Measurements from ENCODE around the gene KCNA1.

Gene KCNA1

DNA sequence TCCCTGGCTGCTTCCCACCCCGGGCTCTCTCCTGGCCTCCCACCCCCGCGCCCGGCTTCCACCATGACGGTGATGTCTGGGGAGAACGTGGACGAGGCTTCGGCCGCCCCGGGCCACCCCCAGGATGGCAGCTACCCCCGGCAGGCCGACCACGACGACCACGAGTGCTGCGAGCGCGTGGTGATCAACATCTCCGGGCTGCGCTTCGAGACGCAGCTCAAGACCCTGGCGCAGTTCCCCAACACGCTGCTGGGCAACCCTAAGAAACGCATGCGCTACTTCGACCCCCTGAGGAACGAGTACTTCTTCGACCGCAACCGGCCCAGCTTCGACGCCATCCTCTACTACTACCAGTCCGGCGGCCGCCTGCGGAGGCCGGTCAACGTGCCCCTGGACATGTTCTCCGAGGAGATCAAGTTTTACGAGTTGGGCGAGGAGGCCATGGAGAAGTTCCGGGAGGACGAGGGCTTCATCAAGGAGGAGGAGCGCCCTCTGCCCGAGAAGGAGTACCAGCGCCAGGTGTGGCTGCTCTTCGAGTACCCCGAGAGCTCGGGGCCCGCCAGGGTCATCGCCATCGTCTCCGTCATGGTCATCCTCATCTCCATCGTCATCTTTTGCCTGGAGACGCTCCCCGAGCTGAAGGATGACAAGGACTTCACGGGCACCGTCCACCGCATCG is 1.8 kb downstream of the KCNA1 start:
- no peak for DNase-seq

DNA sequence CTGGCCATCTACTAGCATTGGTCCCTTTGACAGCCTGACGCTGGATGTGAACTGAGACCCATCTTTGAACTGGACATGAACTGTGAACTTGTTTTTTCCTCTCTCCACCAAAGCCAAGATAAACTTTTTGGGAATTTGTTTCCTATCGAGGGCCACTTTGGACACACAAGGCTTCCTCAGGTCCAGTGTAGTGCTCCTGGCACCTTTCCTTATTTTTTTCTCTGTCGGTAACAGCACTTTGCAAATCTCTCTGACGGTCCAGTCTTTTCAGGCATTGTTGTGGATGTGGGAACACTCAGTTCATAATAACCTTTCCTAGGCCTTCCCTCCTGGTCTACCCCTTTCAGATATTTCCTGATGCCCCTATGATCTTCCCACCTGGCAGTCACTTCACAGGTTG is 5.0 kb downstream of the KCNA1 start:
- DNase-seq = no peak

DNA sequence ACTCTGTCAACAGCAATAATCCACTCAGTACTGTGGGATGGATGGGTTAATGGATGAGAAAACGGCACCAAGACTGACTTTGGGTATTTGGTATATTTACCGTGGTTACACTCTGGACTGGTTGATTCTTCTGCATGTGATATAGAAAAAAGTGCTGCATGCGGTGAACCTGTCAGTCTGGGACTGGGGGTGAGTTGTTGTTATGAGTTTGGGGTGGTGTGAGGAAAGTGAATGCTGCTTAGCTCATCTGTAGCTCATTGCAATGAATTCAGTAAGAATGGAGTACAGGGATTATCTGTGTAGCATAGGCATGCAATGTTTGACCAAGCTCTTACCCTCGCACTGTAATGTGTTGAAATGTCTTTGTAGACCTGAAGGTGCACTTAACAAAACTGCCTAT is 6.0 kb downstream of the KCNA1 start:
- no peak for DNase-seq

DNA sequence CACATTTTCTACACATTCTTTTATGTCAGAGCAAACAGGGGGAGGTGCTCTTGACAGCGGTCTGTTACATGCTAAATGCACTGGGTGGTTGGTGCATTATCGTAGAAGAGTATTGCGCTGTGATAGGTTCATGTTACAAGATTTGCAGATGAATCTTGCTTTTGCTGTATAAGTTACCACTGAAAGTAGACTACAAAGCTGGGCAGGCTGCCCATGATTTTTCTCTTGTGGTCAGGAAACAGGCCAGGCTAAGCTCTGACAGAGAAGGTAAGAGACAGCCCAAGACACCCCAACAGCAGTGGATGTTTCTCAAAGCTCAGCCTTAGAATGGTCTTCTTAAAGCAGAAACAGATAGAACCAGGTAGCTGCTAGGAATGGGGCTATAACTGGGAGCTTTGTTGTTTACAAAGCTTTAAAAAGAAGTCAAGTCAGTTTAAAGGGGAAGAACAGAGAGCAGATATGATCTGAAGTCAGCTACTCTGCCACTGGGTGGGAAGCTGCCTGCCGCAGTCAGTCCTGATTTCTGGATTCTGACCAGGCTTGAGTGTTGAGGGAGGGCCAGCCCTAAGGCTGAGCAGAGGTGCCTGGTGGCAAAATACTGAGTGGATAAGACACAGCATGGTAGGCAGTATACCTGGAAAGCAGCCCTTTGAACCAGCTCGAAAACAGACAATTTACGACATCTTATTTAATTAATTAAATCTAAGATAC is 9.4 kb downstream of the KCNA1 start:
- no peak for DNase-seq

DNA sequence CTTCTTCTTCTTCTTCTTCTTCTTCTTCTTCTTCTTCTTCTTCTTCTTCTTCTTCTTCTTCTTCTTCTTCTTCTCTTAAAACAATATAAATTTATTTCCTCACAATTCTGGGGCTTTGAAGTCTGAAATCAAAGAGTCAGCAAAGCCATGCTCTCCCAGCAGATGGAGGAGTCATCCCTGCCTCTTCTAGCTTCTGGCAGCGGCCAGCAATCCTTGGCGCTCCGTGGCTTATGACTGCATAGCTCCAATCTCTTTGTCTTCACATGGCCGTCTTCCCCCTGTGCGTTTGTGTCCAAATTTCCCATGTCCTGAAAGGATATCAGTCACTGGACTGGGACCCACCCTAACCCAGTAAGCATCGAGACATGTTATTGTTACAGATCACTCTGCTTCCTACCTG is 22.9 kb downstream of the KCNA1 start:
- DNase-seq = no peak

DNA sequence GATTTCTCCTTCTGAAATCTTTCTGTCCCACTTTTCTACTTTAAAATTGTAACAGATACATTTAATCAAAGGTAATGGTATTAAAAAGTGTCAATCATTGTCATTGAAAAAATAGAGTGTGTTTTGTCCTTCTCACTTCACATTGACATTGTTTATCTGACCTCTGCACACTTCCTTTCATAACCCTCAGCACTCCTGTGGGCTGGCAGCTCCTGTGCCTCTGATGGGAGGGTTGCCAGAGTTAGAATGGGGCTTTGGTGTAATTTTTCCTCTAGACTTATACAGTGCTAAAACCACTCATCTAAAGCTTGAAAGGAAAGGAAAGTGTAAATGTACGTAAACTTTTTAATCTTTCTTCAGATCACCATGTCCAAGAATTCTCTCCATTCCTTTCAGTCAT is 23.7 kb downstream of the KCNA1 start:
- no peak for DNase-seq

DNA sequence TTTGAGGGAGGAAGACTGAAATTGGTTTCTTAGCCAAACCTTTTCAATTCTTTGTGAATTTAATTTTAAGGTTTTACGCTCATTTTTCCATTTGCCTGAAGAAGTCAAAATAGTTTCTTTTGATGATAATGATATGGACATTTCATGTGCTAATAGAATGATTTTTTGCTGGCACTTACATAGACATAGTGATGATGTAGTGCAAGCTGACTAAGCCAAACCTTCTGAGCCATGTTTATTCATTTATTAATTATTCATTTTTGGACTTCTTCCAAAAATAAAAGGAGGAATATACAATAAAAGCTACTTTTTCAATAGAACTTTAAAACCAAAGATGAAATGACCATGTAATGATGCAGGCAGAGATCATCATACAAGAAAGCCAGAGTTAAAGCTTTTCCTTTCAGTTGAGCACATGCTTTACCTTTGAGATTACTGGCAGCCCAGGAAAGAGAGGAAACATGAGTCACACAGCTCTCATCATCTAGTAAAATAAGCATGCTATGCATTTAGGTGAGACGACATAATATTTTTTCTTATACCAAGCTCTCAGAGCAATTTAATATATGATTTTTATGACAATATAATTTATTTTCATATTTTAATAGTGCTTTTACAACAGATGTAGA is 24.8 kb downstream of the KCNA1 start:
- no peak for DNase-seq

DNA sequence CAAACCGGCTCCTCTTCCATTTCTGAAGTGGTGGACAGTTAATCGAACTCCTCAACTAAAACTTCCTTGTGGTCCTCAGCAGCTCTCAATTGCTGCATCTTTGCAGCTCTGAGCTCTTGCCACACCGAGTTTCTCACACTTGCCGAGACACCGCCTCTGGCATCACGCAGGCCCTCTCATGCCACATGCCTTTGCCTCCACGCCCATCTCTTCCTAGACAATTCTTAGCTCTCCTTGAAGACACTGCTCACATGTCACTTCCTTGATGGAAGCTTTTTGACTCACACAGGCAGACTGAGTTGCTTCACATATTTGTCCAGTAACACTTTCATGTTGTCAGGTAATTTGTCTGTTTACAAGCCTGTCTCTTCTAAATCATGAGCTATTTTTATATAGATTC is 29.2 kb downstream of the KCNA1 start:
- no peak for DNase-seq

DNA sequence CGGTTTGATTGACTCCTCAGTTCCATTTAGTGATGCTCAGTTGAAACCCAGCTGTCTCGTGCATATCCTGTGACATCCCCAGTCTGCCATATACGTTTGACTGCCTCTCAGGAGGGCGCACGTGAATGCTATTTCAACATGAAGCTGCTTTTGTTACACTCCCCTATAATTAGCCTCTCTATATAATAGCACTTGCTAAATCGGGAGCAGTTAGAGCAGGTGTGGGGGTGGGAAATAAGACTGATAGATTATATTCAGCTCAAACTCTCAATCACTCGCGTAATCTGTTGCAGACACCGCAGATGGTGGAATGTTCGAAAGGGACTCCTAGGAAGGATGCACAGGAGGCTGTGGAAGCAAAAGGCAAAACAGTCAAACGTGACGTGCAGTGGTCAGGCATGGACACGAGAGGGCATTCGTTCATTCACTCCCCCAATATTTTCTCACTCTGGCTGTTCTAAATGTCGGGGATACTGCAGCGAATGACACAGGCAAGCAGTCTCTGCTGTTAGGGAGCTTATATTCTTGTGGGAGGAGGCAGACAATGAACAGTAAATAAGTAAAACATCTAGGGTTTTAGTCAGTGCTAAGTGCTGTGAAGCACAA is 29.8 kb downstream of the KCNA1 start:
- peak; percentile 9 to 53 for DNase-seq

DNA sequence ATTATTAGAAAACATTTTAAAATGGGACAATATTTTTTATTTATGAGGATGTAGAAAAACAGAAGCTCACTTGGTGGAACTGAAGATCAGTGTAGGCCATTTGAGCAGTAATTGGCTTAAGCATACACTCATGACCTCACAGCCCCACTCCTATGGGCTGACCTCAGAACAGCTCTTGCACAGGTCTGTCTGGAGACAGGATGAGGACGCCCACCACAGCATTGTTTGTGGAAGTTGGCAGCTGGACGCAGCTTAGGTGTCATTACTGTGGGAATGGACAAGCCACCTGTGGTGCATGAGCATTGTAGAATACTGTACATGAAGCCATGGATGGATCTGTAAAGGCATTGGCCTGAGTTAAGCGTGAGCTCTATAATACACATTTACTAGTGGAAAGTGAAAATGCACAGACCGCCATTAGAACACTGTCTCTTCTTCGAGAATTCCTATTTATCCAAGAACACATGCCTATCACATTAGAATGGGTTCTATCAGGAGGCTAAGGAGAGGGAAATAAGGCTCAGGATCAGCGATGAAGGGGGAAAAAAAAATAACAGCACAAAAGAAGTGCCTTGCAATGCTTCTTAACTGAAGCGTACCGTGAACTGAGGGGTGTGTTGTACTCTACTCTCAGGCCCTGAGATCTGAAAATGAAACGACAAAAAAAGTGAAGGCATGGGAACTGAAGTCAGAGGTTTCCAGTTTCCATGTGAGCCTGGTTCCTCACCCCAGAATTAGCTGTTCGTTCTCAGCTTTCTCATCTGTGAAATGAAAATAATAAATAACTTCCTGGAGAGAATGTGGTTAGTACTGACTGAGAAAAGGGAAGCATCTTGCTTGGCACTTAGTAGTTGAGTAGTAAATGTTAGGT is 33.6 kb downstream of the KCNA1 start:
- no peak for DNase-seq

DNA sequence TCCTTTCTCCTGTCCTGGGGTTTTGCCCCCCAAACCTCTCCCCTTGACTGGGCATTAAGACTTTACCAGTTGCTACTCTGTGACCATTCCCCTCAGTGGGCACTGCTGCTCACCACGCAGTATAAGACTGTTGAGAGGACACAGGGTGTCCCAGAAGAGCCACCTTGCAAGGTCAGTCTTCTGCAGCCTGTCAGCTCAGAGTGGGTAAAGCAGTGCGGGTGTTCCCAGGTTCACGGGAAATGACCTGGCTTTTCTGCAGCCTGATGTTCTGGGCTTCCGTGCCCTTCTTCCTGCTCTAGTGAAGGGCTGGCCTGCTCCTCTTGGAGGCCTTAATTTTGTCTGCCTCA is 34.2 kb downstream of the KCNA1 start:
- no peak for DNase-seq

DNA sequence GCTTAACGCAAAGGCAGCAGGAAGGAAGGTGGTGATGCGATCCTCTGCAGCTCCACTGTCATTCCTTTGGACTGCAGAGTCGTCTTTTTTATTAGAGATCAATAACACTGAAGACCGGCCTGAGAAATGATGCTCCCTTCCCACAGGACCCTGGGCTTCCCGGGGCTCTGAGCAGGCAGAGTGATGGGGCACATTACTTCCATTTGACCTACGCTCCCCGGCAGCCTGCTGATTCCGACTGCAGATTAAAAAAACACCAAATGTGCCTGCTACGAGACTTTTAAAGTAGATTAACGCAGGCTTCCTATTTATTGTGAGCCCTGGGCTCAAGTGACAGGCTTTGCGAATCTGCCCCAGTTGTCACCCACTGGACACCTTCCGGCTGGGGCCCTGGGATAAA is 37.5 kb downstream of the KCNA1 start:
- DNase-seq = no peak

DNA sequence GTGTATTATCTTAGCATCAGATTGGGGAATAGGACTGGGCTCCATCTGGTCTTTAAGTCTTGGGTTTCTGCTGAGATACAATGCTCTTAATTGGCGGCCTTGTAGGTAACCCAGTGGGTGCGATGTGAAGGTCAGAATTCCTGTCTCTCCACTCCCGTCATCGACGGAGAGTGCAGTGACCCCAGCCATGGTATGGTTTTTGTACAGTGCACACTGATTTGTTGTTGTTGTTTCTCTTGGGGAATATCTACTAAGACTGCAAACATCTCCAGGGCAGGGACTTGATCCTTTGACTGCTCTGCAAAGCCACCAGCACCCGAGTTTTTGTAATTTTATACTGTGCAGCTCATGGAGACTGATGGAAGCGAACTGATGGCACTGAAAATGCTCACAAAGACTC is 41.4 kb downstream of the KCNA1 start:
- no peak for DNase-seq

DNA sequence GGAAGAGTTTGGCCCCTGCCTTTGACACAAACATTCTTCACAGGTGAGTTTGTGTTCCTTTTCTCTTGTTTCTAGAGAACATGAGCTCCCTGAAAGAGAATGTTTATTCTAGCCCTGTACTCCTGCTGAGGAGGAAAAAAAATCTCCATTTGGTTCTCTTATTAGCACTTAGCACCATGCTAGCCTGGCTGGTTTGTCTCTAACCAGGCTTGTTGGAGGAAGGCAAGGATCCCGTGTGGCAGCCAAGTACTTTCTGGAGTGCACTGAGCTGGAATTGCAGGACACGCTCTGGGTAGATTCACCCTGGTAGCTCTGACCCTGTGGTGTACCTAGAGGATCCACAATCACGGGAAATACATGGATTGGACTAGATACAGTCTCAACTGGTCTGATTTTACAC is 41.9 kb downstream of the KCNA1 start:
- DNase-seq = no peak

DNA sequence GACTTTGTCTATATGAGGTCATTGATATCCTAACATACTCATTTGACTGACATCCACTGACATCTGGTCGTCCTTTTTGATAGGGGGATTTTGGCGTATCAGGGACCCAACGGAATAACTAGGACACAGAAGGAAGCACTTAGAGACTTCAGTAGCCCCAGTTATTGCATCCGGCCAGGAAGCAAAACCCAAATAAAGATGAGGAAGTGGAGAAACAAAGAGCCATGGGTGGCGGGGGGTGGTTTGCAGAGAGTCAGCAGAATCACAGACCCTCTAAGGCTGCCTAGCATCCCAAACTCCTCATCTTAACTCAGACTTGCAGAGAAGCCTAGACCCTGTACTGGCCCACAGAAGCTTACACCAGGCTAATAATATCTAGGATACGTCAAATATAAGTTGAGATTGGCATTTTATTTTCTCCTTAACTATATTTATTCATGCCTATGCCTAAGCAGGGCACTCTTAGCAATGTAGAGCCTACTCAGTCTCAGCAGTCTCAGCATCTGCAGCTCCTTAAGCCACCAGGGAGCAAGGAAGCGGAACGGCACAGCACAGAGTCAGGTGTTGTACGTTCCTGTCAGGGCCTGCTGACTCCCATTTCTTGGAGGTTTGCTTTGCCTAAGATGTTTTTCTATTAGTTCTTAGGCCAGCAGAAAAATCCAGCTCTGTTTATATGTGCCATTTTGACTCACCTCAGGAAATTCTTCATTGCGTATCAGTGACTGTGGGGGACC is 45.1 kb downstream of the KCNA1 start:
- no peak for DNase-seq

DNA sequence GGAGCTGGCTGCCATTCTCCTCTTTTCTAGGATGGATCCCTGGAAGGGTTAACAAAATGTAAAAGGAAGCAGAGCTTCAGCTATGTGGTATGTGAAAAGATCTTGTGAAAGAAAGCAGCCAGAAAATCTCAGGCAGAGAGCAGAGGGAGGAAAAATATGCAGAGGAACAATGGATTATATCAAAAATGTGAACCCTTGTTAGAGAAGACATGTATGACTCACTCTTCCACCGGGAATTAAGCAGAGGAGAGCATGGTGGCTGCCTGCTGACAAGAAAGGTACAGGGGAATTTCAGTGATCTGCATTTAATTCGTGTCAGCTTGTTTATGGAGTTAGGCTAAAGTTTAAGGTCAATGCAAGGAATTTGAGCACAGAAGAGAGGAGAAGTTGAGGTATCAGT is 46.3 kb downstream of the KCNA1 start:
- DNase-seq = no peak

DNA sequence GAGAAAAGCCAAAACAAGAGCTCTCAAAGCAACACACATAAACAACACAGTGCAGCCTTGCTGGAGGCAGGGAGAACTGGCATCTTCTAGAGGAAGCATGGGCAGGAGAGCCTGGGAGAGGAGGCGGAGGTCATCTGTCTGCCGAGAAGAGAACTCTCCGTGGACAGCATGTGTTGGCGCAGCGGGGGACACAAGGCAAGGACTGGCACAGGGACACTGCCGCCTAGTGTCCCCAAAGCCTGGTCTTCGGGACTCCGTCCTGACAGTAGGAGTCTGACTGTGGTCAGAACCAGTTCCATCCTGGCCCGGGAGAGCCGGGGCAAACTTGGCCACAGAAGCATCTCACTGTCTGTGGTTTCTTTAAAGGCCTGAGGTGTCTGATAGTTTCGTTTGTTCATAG is 47.3 kb downstream of the KCNA1 start:
- no peak for DNase-seq

DNA sequence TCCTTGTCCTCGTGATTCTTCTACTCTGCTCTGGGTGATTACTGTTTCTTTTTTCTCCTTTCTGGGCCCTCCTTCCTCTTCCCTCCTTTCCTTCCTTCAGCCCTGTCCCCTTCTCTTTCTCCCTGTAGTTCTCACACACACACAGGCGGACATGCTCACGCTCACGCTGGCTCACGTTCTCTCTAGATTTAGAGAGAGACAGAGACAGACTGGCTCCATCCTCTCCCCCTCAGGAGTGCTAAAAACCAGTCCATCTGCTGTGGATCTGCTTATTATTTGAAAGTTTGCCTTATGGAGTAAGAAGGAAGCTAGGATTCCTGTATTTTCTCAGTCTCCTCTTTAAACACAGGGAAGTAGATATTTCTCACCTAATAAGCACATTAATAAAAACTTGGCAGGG is 48.1 kb downstream of the KCNA1 start:
- no peak for DNase-seq

DNA sequence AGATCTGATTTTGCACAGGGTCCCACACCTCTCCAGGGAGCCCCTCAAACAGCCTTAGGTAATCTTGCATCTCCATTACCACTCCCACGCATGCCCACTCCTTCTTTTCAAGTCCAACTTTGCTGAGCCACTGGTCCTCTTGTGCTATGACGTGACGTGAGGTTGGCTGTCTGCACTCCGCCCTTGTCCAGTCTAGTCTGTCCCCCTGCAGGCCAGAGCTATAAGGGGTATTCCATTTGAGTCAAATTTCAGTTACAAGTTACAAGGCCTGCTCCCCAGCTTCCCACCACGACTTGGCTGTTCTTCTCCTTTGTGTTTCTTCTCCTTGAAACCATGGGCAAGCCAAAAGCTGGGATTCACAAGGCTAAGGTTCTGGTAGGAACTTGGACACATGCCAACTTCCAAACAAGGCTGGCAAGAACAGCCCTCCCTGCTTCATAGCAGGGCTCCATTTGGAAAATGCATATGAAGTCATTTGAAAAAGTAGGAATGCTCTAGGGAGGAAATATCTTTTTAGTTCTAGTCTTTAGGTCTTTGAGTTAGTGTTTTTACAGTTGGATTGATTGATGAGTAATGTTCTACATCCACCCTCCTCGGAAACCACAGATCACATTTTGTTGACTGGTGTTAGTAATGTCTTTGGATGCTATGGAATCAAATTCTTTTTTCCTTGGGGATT is 49.1 kb downstream of the KCNA1 start:
- no peak for DNase-seq

DNA sequence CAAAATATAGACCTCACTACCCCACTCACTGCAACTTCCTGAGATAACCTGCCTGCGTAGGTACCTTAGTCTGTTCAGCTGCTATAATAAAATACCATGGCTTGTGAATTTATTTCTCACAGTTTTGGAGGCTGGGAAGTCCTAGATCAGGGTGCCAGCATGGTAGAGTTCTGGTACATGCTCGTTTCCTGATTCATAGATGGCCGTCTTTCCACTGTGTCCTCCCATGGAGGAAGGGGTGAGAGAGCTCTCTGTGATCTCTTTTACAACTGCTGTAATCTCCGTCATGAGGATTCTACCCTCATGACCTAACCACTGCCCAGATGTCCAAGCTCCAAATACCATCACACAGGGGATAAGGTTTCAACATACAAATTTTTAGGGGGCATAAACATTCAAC is 49.7 kb downstream of the KCNA1 start:
- no peak for DNase-seq

DNA sequence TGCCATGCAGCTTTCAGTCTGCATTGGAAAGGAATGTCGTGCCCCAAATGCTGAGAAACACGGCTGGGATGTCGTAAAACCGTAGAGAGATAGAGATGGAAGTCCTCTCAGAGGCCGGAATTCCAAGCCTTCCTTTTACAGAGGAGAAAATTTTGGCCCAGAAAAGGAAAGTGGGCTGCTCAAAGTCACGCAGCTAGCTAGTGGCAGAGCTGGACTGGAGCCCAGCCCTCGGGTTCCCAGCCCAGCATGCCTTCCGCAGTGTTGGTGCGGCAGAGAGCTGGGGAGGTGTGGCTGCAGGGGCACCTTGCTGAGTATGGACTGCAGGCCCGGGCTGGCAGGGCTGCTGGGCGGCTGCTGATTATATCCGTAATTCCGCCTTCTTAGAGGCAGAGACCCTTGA is 50.3 kb downstream of the KCNA1 start:
- DNase-seq = no peak

DNA sequence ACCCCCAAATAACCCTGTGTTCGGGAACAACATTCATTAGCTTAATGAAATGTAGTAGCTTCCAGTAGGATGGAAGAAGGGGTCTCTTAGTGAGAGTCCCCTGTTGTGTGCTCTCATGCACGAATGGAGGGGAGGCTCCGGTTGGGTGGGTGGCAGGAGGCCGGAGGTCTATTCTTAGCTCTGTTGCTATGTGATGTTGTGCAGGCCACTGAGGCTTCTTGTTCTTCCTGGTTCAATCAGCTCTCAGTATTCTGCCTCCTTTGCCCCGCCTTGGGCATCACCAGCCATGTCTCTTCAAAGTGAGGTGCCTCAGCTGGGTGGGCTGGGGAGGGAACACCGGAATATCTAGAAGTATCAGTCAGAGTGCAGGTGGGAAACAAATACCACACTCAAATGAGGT is 50.8 kb downstream of the KCNA1 start:
- DNase-seq = no peak

Data from NCI-H524 (cell line).